SH-SY5Y (cell line): ENCODE data around the gene LUM.

Experiments
- GATA2 ChIP-seq: IDR thresholded peaks from 2 replicates; pipeline ENCODE4 v1.6.1; 2011; ENCODE audit warnings: mild to moderate bottlenecking, low read depth, low read length
- GATA3 ChIP-seq: IDR thresholded peaks from 2 replicates; pipeline ENCODE4 v1.6.1; 2011; ENCODE audit warnings: low read depth, mild to moderate bottlenecking, low read length, moderate library complexity

The LUM gene, protein sequence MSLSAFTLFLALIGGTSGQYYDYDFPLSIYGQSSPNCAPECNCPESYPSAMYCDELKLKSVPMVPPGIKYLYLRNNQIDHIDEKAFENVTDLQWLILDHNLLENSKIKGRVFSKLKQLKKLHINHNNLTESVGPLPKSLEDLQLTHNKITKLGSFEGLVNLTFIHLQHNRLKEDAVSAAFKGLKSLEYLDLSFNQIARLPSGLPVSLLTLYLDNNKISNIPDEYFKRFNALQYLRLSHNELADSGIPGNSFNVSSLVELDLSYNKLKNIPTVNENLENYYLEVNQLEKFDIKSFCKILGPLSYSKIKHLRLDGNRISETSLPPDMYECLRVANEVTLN

DNA sequence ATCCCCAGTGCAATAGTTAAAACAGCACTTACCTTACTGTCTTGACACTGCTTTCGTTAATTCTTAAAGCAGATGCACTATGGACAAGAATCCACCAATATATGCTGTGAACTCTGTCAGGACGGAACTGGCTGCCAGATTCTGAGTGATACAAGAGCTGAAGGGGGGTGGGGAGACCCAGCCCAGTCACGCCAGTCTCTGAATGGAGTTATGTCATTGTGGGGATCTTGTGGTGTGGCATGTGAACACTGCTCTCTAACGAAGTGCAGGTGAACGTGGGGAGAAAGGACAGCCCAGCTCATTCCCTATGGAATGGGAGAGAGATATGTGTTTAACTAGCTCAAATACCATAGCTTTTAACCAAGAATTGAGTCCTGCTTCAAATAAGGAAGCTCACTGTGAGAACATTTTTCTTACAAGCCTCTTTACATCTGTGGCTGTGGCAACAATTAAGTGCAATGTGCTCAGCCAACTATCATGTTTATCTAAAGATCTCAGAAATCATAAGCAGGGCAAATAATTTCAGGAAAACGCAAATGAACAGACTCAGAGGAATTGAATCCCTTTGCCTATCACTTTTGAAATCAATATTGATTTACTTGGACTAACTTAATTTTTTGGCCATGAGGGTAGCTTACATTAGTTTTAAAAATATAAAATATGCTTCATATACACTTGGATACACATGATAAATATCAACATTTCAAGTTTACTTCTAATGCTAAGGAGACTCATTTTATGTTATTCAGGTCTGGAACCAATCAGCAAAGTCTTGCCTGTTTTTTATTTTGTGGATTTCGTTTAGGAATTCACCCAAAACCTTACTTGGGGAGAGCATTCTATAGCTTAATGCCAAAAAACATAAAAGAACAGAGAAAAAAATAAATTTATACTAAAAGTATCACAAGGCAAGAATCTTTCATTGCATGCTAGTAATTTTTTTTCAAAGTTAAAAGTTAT, at the start of gene LUM:
TSS of gene LUM (minus strand) at position 129 of the 960 bp plus-strand sequence. CDS start 2,515 bp downstream, outside the sequence.
- TF ChIP-seq GATA2, result 0 out of 2 replicates have a peak, but pooled peaks have one; percentile 19
- peak; percentile 45; the same call in 1 of the 2 replicates for TF ChIP-seq GATA3

DNA sequence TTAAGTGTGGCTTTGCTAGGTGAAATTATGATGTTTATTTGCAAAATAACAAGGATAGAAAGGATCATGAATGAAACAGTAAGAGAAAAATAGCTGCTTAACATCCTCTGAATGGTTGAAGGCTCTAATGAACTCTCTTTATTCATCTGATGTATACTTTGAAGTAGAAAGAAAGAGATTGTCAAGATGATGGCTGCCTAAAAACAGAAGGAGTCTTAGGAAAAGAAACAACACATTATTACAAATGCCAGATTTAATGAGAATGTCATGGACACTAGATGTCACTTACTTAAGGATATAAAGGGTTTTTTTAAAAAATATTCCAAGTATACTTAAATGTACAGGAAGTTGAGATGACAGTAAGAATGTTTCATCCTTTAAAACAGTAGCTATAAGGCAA, 49.7 kb upstream of the LUM start:
- TF ChIP-seq GATA2 (no peak), GATA3 (no peak)

DNA sequence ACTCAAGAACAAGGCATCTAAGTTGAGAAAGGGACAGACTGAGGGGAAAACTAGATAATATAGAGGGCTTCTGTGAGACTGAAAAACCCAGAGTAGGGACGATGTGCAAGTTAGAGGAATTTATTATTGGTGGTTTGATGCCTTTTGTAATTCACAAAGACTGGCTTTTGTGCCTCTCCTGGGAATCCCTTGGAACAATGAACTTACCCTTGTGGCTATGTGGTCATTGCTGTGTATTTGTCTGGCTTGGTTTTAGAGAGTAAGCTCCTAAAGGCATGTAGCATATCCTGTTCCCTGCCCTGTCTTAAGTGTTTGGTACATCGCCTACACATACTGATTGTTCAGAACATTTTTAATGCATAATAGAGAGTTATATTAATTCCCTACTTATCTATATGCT, 44.7 kb upstream of the LUM start:
- no peak for TF ChIP-seq GATA2
- TF ChIP-seq GATA3, result no peak

DNA sequence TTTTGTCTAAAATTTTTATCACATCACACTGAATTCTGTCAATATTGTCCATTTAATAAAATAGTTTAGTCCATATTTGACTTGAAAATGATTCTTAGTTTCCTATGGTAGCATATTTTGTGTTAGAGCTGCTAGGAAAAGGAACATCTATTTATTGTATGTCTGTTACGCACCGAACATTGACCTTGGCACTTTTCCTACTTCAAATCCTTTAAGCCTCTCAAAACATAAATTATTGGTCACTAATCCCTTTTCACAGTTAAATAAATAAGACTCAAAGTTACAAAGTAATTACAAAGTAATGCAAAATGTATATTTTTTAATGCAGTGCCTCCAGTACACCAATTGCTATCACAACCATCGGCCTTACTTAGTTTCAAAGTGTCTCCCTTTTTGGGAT, 42.8 kb upstream of the LUM start:
- TF ChIP-seq GATA2 (no peak), GATA3 (no peak)

DNA sequence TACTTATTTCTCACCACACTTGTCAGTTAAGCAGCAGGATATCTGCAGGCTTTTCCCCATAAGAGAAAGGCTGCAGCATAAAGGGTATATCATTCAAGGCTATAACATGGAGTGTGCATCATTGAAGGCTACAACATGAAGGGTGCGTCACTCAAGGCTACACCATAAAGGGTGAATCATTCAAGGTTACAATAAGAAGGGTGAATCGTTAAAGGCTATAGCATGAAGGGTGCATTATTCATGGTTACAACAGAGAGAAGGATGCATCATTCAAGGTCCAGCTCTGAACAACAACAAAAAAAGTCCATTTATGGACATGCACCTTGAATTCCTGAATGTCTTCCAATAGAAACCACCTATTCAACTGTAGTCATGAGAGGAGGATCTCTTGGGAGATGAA, 32.8 kb upstream of the LUM start:
- TF ChIP-seq GATA2, result no peak
- no peak for TF ChIP-seq GATA3

DNA sequence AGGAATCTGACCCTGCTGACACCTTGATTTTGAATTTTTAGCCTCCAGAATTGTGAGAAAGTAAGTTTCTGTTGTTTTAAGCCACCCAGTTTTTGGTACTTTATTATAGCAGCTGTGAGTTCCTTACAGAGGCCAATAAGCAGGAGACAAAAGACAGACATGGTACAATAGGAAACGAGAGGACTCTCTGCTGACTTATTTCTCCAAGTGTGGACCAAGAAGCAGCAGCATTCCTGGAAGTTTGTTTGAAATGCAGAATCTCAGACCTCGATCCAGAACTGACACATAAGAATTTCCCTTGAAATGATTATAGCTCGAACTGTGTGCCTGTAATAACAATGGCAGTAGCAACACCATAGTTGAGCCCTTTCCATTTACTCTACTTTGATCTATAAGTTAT, 31.9 kb upstream of the LUM start:
- TF ChIP-seq GATA2 (no peak), GATA3 (no peak)

DNA sequence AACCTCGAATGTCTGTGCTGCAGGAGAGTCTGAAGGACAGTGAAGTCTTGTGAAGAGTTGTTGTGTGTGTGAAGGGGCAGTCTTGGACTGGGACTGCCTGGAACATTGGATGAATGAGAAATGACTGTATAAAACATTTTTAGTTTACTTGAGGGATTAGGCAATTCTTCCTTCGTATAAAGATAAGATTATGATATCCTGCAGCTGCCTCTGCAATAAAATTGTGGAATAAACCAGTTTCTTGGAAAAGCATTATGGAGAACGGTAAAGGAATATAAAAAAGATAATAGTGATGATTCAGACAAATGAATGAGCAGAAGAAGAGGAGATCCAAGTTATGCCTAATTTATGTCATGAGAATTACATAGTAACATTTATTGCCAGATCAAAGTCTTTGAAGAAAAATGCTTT, 30.9 kb upstream of the LUM start:
- no peak for TF ChIP-seq GATA3

DNA sequence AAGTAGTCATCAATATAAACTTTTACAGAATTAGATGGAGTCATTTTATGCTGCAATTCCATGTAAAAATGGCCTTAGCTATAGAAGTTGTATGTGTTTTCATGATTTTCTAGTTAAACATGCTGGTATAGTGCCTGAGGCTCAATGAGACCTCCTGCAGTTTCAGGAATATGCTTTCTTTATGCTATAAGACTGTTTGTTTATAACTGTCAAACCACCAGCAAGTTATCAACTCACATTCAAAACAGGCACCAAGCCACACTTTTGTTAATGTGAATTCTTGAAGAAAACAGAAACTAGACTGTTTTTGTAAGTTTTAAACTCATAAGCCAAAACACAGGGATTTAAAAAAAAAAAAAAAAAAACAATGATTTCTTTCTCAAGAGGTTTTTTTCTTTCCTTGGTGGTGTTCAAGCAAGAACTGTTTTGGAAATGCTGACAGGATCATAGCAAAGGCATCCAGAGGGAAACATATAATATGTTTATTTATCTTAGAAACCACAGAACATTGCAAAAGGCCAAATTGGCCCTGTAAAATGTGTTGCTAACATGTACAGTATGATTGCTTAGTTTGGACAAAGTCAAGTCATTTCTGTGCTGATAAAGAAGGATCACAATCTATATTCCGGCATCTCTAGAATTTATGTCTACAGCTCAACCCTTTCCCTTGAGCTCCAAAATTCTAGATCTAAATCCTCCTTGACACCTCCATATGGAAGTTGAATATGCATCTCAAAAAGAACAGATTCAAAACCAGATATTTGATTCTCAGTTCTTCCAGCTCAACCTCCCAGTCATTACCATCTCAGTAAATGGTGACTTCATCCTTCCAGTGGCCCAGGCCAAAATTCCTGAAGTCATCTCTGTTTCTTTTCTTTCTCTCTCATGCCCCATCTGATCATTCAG, 29.0 kb upstream of the LUM start:
- no peak for TF ChIP-seq GATA2
- TF ChIP-seq GATA3, result no peak

DNA sequence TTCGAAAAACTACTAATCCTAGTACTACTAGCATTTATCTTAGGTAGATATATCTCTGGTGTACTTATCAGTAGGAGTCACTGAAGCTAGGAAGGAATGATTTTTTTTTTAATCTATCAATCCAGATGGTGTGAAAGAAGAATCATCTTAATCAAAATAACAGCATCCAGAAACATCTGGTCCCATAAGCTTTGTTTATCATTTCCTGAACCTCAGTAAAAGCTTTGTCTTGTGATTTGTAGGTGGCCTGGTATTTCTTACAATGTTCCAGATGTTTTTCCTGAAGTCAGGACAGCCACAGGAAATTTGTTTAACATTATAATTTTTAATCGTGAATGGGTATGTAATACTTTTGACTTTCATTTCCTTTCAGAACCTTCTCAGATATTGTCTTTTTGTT, 28.0 kb upstream of the LUM start:
- TF ChIP-seq GATA3 (peak; percentile 28; the same call in 1 of the 2 replicates), GATA2 (no peak)

DNA sequence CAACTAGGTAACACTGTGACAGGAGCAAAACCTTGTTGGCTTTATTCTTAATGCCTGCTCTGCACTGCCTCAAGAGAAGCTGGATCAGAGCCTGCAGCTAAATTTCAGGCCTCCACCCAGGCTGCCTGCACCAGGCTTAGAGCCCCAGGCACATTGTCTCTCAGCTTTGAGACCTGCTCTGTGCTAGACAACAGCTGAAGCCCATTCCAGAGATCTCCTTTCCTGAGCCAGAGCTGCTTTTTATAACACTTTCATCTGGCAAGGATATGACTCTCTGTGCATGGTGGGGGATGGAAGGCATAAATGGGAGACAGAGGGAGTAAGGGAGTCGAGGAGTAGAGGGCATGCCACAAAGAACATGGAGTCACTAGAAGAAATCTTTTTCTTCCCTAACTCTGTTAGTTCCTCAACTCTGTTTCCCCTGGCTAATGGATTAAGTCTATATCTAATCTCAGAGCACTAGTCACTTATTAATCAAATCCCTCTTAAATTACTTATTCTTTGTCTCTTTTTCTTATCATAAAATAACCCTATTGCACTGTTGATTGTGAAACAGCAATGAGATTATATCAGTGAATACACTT, 27.1 kb upstream of the LUM start:
- TF ChIP-seq GATA3, result no peak
- TF ChIP-seq GATA2, result no peak

DNA sequence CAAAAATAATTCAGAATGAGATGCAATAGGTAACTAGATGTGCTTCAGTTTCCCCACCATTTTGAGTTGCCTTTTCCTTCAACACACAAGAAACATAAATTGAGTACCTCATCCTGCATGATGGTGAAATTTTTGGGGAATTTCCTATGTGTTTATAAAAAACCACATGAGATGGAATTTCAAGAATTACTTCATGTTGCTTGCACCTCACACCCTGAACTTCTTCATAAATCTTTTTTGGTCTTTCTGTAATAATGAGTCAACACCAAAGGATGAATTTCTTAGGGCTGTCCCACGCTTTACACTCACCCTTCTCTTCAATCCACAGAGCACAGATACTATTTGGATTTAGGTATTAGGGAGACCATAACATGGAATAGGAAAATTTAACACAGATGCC, 22.6 kb upstream of the LUM start:
- TF ChIP-seq GATA2 (no peak), GATA3 (no peak)

DNA sequence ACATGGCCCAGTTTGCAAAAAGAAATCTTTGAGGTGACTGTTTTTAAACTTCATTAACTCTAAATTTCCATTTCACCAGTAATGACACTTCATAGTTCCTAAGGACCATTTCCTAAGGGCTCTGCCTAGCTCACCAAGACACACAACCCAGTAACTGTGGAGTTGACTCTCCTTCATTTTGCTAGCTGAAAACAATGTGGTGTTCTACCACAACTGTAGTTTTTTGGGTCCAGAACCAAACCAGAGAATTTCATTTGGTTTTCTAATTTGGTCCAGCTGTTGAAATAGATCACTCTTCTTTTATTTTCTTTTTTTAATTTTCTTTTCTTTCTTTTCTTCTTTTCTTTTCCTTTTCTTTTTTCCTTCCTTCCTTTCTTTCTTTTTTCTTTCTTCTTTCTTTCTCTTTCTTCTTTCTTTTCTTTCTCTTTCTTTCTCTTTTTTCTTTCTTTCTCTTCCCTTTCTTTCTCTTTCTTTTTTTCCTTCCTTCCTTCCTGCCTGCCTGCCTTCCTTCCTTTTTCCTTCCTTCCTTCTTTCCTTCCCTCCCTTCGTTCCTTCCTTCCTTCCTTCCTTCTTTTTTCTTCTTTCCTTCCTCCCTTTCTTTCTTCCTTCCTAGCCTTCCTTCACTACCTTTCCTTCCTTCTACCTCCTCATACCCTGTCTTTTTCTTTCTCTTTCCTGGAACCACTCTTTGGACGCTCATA, 18.5 kb upstream of the LUM start:
- TF ChIP-seq GATA3 (no peak), GATA2 (no peak)

DNA sequence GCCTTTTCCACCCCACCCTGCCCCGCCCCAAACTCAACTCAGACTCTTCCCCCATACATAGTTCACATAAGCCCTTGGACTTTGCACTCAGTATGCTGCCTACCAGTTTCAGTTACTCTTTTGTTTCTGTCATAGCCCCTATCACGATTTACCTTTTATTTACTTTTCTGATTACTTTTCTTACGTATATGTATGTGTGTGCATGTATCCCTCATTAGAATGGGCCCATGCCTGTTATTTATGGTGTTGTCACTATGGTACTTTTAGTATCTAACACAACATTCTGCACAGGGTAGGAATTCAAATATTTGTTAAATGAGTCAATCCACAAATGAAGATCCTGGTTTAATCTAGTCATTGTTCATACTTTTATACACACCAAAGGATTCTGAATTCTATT, 16.5 kb upstream of the LUM start:
- TF ChIP-seq GATA3, result no peak
- no peak for TF ChIP-seq GATA2

DNA sequence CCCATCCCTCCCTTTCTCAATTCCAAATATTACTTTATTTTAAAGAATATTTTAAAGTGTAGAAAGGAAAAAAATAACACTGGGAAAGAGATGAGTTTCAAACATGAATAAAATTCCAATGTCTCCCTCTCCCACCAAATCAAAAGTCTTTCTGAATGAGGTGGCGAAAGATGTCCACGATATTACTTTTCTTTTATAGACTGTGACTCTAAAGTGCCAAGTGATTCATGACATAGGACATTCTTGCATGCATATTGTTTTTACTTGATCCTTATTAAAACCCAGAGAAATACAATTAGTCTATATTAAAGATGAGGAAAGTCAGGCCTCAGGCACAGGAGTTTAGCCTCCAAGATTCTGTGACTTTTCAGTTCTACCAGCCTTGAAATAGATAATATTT, 16.0 kb upstream of the LUM start:
- TF ChIP-seq GATA2, result no peak
- TF ChIP-seq GATA3, result no peak
